ENCODE results near the gene IFITM1. TPM values are rescaled to one million over a fixed set of nuclear protein-coding genes. Genes with fewer than 3 reads are reported as not detected.
A peak's percentile ranks its signal among the peaks of the same experiment; 100 is the strongest.

The IFITM1 gene
- total and polyA plus RNA-seq, 2 experiments from 2014 or later: 98.0 to 159 TPM

DNA sequence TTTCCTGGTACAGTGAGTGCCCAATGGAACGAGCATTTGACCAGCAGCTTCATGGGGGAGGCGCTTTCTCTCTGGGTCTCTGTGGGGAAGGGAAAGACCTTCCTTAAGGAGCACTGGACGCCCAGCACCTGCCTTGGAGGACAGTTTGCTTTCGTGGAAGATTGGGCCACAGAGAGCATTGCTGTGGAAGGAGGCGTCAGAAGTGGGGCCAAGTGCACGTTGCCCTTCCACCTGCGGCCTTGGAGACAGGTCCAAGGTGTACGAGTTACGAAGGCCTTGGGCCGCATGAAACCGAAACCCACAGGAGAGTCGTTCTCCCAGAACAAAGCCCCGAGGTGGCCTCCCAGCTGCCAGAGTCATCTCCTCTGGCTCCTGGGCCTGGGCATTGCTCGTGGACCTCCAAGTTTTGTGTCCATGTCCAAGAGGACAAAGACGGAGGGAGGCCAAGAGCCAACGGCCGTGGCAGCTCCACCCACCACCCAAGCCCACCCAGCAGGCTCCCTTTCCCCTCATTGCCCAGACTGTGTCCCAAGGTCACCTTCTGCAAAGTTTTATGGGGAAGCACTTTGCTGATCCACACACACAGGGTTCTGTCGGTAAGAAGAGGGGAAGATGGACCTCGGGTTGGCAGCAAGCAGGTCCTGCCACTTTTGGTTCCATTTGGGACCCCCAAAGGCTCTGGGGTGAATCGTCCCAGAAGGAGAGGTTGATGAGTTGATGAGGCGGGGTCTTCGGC, 41.5 kb upstream of the IFITM1 start:
- Histone ChIP-seq H4K20me1 (ENCODE audit: insufficient read depth, poor library complexity, severe bottlenecking) (no peaks in the 10 kb centered on the region), H3K4me1 (ENCODE audit: insufficient read depth) (peaks cover 7% of the 10 kb centered on the region), H3K4me2 (no peak overlapping the region), H3K27me3 (no peaks in the 10 kb centered on the region), H3K79me2 (no peaks in the 10 kb centered on the region), H2AFZ (no peak overlapping the region), H3K27ac (peak overlapping the region; percentile 55), H3K36me3 (replicated peaks; ENCODE audit: insufficient read depth, low read depth) (no peaks in the 10 kb centered on the region), H3K9me3 (ENCODE audit: low read depth) (no peaks in the 10 kb centered on the region), H3K4me3 (no peak overlapping the region), H3K9me2 (replicated peaks; ENCODE audit: insufficient read depth) (no peaks in the 10 kb centered on the region)
- DNase-seq (ENCODE audit: low spot score): no peak
- 94% methylated on average over 22 of the region's 22 CpGs for WGBS (ENCODE audit: low lambda C conversion rate, missing lambda C conversion rate)
- TF ChIP-seq EZH2 (IDR thresholded peaks at IDR 0.05; ENCODE audit: borderline replicate concordance): no peak

GRCh38 chr11:272931-273198, 41.0 kb upstream of the IFITM1 start:
- Histone ChIP-seq H3K4me2 (no peak overlapping the region), H3K36me3 (replicated peaks; ENCODE audit: insufficient read depth, low read depth) (no peaks in the 10 kb centered on the region), H3K4me1 (ENCODE audit: insufficient read depth) (peaks cover 7% of the 10 kb centered on the region), H3K9me3 (ENCODE audit: low read depth) (no peaks in the 10 kb centered on the region), H3K79me2 (no peaks in the 10 kb centered on the region), H3K27me3 (no peaks in the 10 kb centered on the region), H3K4me3 (no peak overlapping the region), H4K20me1 (ENCODE audit: insufficient read depth, poor library complexity, severe bottlenecking) (no peaks in the 10 kb centered on the region), H3K9me2 (replicated peaks; ENCODE audit: insufficient read depth) (no peaks in the 10 kb centered on the region), H3K27ac (no peak overlapping the region), H2AFZ (no peak overlapping the region)
- no peak for DNase-seq (ENCODE audit: low spot score)
- TF ChIP-seq EZH2 (IDR thresholded peaks at IDR 0.05; ENCODE audit: borderline replicate concordance) (no peak), EZH2phosphoT487 (IDR thresholded peaks at IDR 0.05; ENCODE audit: low read depth, severe bottlenecking, unreplicated experiment) (no peak)
- TF ChIP-seq, protein P1, sequence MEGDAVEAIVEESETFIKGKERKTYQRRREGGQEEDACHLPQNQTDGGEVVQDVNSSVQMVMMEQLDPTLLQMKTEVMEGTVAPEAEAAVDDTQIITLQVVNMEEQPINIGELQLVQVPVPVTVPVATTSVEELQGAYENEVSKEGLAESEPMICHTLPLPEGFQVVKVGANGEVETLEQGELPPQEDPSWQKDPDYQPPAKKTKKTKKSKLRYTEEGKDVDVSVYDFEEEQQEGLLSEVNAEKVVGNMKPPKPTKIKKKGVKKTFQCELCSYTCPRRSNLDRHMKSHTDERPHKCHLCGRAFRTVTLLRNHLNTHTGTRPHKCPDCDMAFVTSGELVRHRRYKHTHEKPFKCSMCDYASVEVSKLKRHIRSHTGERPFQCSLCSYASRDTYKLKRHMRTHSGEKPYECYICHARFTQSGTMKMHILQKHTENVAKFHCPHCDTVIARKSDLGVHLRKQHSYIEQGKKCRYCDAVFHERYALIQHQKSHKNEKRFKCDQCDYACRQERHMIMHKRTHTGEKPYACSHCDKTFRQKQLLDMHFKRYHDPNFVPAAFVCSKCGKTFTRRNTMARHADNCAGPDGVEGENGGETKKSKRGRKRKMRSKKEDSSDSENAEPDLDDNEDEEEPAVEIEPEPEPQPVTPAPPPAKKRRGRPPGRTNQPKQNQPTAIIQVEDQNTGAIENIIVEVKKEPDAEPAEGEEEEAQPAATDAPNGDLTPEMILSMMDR (IDR thresholded peaks at IDR 0.05; ENCODE audit: poor library complexity): no peak
- 95% methylated on average over 6 of the region's 6 CpGs for whole genome bisulfite sequencing (ENCODE audit: low lambda C conversion rate, missing lambda C conversion rate)

DNA sequence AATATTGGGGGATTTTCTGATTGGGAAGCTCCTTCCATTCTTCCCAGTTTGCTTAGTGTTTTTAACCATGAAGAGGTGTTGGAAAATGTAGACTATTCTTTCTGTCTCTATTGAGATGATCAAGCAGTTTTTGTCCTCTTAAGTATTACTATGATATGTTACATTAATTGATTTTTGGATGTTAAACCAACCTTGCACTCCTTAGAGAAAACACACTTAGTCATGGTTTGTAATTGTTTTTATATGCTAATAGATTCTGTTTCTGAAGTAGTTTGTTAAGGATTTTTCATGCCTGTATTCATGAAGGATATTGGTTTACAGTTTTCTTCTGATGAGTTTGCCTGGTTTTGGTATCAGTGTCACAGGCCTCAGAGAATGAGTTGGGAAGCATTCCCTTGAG, 37.6 kb upstream of the IFITM1 start:
- peaks cover 3% of the 10 kb centered on the region for H3K4me1 ChIP-seq (ENCODE audit: insufficient read depth)
- no peaks in the 10 kb centered on the region for H3K79me2 ChIP-seq
- H3K27ac ChIP-seq: no peak overlapping the region
- H4K20me1 ChIP-seq (ENCODE audit: insufficient read depth, poor library complexity, severe bottlenecking): no peaks in the 10 kb centered on the region
- H3K27me3 ChIP-seq: no peaks in the 10 kb centered on the region
- no peak overlapping the region for H2AFZ ChIP-seq
- H3K4me3 ChIP-seq: no peak overlapping the region
- H3K9me3 ChIP-seq (ENCODE audit: low read depth): no peaks in the 10 kb centered on the region
- TF ChIP-seq EZH2 (IDR thresholded peaks at IDR 0.05; ENCODE audit: borderline replicate concordance): no peak
- TF ChIP-seq, protein P1 (IDR thresholded peaks at IDR 0.05; ENCODE audit: poor library complexity): no peak
- TF ChIP-seq EZH2phosphoT487 (IDR thresholded peaks at IDR 0.05; ENCODE audit: low read depth, severe bottlenecking, unreplicated experiment): no peak
- no peak for DNase-seq (ENCODE audit: low spot score)
- no peaks in the 10 kb centered on the region for H3K36me3 ChIP-seq (replicated peaks; ENCODE audit: insufficient read depth, low read depth)
- no peaks in the 10 kb centered on the region for H3K9me2 ChIP-seq (replicated peaks; ENCODE audit: insufficient read depth)
- no peak overlapping the region for H3K4me2 ChIP-seq

DNA sequence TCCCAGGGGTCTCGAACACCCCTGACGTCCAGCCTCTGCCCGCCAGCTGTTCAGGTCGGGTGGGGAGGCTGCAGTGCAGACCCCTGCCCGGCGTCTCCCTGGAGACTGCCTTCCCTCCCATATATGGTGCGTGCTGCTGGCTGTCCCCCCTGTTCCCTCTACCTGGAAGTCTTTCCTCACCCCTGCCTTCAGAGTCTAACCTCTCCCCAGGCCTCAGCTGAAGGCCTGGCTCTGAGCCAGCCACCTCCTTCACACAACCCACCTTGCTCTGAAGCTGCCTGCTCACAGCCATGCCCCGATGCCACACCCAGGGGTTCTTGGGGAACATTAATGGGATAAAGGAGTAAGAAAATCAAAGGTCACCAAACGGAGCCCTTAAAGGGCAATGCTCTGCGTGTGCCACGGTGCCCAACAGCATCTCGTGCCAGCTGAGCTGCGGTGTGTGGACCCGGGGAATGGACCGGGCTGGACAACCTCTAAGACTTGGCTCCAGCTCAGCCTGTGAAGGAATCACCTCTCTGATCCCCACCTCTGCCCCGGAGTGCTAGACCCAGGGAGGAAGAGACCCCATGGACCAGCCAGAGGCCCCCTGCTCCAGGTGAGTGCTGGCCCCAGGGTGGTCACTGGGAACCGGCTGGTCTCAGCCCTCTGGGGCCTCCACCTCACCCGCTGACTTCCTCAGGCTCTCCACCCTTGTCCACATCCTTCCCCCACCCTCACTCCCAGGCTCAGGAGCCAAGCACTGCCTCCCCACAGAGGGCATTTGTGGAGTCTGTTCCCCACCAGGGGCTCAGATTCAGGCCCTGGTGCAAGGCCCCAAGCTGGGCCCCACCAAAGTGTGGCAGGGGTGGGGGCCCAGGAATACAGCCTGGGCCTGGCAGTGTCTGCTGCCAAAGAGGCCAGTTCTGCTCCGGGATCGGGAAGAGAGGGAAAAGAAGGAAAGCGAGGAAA, 35.6 kb upstream of the IFITM1 start, which contains the start of gene NLRP6:
Gene NLRP6, plus strand, starts transcription at position 407 of the 951 bp plus-strand sequence. Its CDS starts 163 bp downstream, at position 570.
- Histone ChIP-seq H3K9me2 (replicated peaks; ENCODE audit: insufficient read depth) (no peaks in the 10 kb centered on the region), H3K27me3 (no peaks in the 10 kb centered on the region), H3K79me2 (no peaks in the 10 kb centered on the region), H3K4me1 (ENCODE audit: insufficient read depth) (no peaks in the 10 kb centered on the region), H3K36me3 (replicated peaks; ENCODE audit: insufficient read depth, low read depth) (no peaks in the 10 kb centered on the region), H4K20me1 (ENCODE audit: insufficient read depth, poor library complexity, severe bottlenecking) (no peaks in the 10 kb centered on the region), H3K9me3 (ENCODE audit: low read depth) (no peaks in the 10 kb centered on the region), H2AFZ (no peak within 1 kb of the TSS), H3K27ac (no peak within 1 kb of the TSS), H3K4me3 (no peak within 1 kb of the TSS), H3K4me2 (no peak within 1 kb of the TSS)
- 91% methylated on average over 21 of the region's 21 CpGs for WGBS (ENCODE audit: low lambda C conversion rate, missing lambda C conversion rate)
- TF ChIP-seq EZH2phosphoT487 (IDR thresholded peaks at IDR 0.05; ENCODE audit: low read depth, severe bottlenecking, unreplicated experiment): no peak
- TF ChIP-seq EZH2 (IDR thresholded peaks at IDR 0.05; ENCODE audit: borderline replicate concordance): no peak
- TF ChIP-seq, protein P1 (IDR thresholded peaks at IDR 0.05; ENCODE audit: poor library complexity): no peak
- no peak for DNase-seq (ENCODE audit: low spot score)
